Keratinocyte (primary cell): ENCODE data around the gene IGFBP3. TPM values are rescaled to one million over a fixed set of nuclear protein-coding genes. Genes with fewer than 3 reads are reported as not detected.
"Not testable (repeated sequence)": the region's sequence is repeated elsewhere in the genome, so short reads cannot be mapped to it uniquely, and the experiment has no call there.

Experiments used
- DNase-seq: peaks from one replicate; pipeline ENCODE4 v3.0.0-alpha.2; 2011; ENCODE audit warnings: low read depth, missing footprints, low spot score
- FAIRE-seq: peaks from 2 replicates; lab custom pipeline; 2011; peaks lifted over from hg19 to GRCh38; lab: Jason Lieb, UNC
- H2AFZ ChIP-seq: 2 replicates; pipeline ENCODE4 v1.6.0; 2012; ENCODE audit warnings: low read length, control low read depth, inconsistent platforms; ENCODE audit not compliant: control insufficient read depth
- H3K27ac ChIP-seq: 2 replicates; pipeline ENCODE4 v1.5.1; 2011; ENCODE audit warnings: low read length; ENCODE audit not compliant: control insufficient read depth, insufficient read depth
- H3K27me3 ChIP-seq: 3 replicates; pipeline ENCODE4 v1.6.0; 2011; ENCODE audit warnings: low read length; ENCODE audit not compliant: control insufficient read depth, insufficient read depth; ENCODE audit errors: extremely low read depth
- H3K36me3 ChIP-seq, 2 experiments: 2 replicates in 1 of 2; 3 replicates in 1 of 2; pipeline ENCODE4 v1.5.1; 2011; ENCODE audit warnings: low read length in 2 of 2, mild to moderate bottlenecking in 1 of 2; ENCODE audit not compliant: control insufficient read depth in 2 of 2, insufficient read depth in 2 of 2; ENCODE audit errors: extremely low read depth in 1 of 2
- H3K4me1 ChIP-seq: 3 replicates; pipeline ENCODE4 v1.5.1; 2011; ENCODE audit warnings: low read length; ENCODE audit not compliant: control insufficient read depth, insufficient read depth; ENCODE audit errors: extremely low read depth
- H3K4me2 ChIP-seq: 3 replicates; pipeline ENCODE4 v1.6.0; 2011; ENCODE audit warnings: low read depth, low read length; ENCODE audit not compliant: control insufficient read depth, insufficient read depth; ENCODE audit errors: extremely low read depth
- H3K4me3 ChIP-seq, 3 experiments: fragments of 200-600 bp in 1 of 3; sonication (generic) in 1 of 3; 2 replicates in 2 of 3; 3 replicates in 1 of 3; pipeline ENCODE4 v1.5.1; 2011 to 2016; ENCODE audit warnings: low read length in 3 of 3, mild to moderate bottlenecking in 3 of 3, control low read depth in 2 of 3, inconsistent platforms in 1 of 3, low read depth in 1 of 3, mixed read lengths in 1 of 3, mixed run types in 1 of 3, moderate library complexity in 1 of 3; ENCODE audit not compliant: control insufficient read depth in 2 of 3, insufficient read depth in 2 of 3; ENCODE audit errors: extremely low read depth in 1 of 3
- H3K79me2 ChIP-seq: 2 replicates; pipeline ENCODE4 v1.6.0; 2012; ENCODE audit warnings: low read length; ENCODE audit not compliant: control insufficient read depth, insufficient read depth
- H3K9ac ChIP-seq: 3 replicates; pipeline ENCODE4 v1.6.0; 2011; ENCODE audit warnings: low read length; ENCODE audit not compliant: control insufficient read depth, insufficient read depth; ENCODE audit errors: extremely low read depth
- H3K9me1 ChIP-seq: 3 replicates; pipeline ENCODE4 v1.6.0; 2011; ENCODE audit warnings: low read length; ENCODE audit not compliant: control insufficient read depth, insufficient read depth; ENCODE audit errors: extremely low read depth
- H3K9me3 ChIP-seq: 2 replicates; pipeline ENCODE4 v1.5.1; 2012; ENCODE audit warnings: low read depth, low read length; ENCODE audit not compliant: control insufficient read depth
- H4K20me1 ChIP-seq: 3 replicates; pipeline ENCODE4 v1.6.0; 2011; ENCODE audit warnings: low read length; ENCODE audit not compliant: control insufficient read depth, insufficient read depth; ENCODE audit errors: extremely low read depth
- CTCF ChIP-seq, 3 experiments: IDR thresholded peaks in 1 of 3; conservative IDR thresholded peaks in 1 of 3; optimal IDR thresholded peaks in 1 of 3; 2 replicates in 2 of 3; 3 replicates in 1 of 3; pipeline versions ENCODE3 to v1.5.1; 2011; ENCODE audit warnings: low read length in 3 of 3, mild to moderate bottlenecking in 3 of 3, moderate library complexity in 2 of 3, control low read depth in 1 of 3, inconsistent platforms in 1 of 3; ENCODE audit not compliant: insufficient read depth in 2 of 3; ENCODE audit errors: extremely low read depth in 1 of 3
- EZH2 ChIP-seq: IDR thresholded peaks from one replicate; pipeline ENCODE4 v1.6.1; 2012; ENCODE audit warnings: inconsistent platforms, mild to moderate bottlenecking, low read length, moderate library complexity
- dilution Hi-C: fragments of 300-500 bp; cut with MboI; formaldehyde crosslinking; loops from one replicate; pipeline ENCODE4 v1.7.0; 2020; ENCODE audit warnings: low sequenced_read_pairs; ENCODE audit not compliant: extremely low pct_ligation_motif_present
- polyA plus RNA-seq, 5 experiments: library from polyadenylated mRNA; depleted of rRNA in 3 of 5; stranded (reverse) in 3 of 5; stranded (forward) in 1 of 5; unstranded in 1 of 5; fragments of >200 nt; gene quantifications; 1 replicate in 1 of 5; 2 replicates in 3 of 5; 3 replicates in 1 of 5; pipeline versions ENCODE4 v1.2.1 to v1.2.3, GENCODE V29; 2011 to 2012; ENCODE audit warnings: missing spikeins in 2 of 5, low read depth in 1 of 5, low replicate concordance in 1 of 5

The IGFBP3 gene
- polyA plus RNA-seq, 1 donor (not counting 4 experiments of a cell fraction or from before 2014, with no cell fraction given) = 14.0 TPM

GRCh38 chr7:45940939-45941338, 19.9 kb upstream of the IGFBP3 start:
- H3K36me3 ChIP-seq = no peaks in the 10 kb centered on the region
- no peak overlapping the region for H3K9ac ChIP-seq
- H3K27me3 ChIP-seq = peaks cover 3% of the 10 kb centered on the region
- no peaks in the 10 kb centered on the region for H3K79me2 ChIP-seq
- H3K4me1 ChIP-seq = no peaks in the 10 kb centered on the region
- no peak for FAIRE-seq
- dilution Hi-C loops = no loop called here
- DNase-seq = no peak
- no peaks in the 10 kb centered on the region for H3K9me1 ChIP-seq
- no peak for TF ChIP-seq CTCF (optimal IDR thresholded peaks at IDR 0.05 in 1 of 3, IDR thresholded peaks at IDR 0.05 in 1 of 3, conservative IDR thresholded peaks at IDR 0.05 in 1 of 3; ENCODE audit: extremely low read depth in 1 of 3, insufficient read depth in 2 of 3, low read length in 3 of 3)
- TF ChIP-seq EZH2 = no peak
- H3K27ac ChIP-seq = no peak overlapping the region
- no peak overlapping the region for H2AFZ ChIP-seq
- H3K4me3 ChIP-seq = no peak overlapping the region
- H3K4me2 ChIP-seq = no peak overlapping the region
- H4K20me1 ChIP-seq = no peaks in the 10 kb centered on the region
- H3K9me3 ChIP-seq = no peaks in the 10 kb centered on the region

- H3K27ac ChIP-seq, H3K4me3 ChIP-seq: not testable (repeated sequence)
Observed at GRCh38 chr7:45940237-45940781, 19.2 kb upstream of the IGFBP3 start.

GRCh38 chr7:45939574-45939973, 18.5 kb upstream of the IGFBP3 start:
- Histone ChIP-seq H3K36me3 (no peaks in the 10 kb centered on the region), H4K20me1 (no peaks in the 10 kb centered on the region), H3K27me3 (peaks cover 3% of the 10 kb centered on the region), H3K79me2 (no peaks in the 10 kb centered on the region), H3K4me2 (no peak overlapping the region), H2AFZ (no peak overlapping the region), H3K27ac (no peak overlapping the region), H3K4me1 (no peaks in the 10 kb centered on the region), H3K4me3 (no peak overlapping the region), H3K9me3 (no peaks in the 10 kb centered on the region), H3K9ac (no peak overlapping the region), H3K9me1 (no peaks in the 10 kb centered on the region)
- no peak for DNase-seq
- TF ChIP-seq CTCF (optimal IDR thresholded peaks at IDR 0.05 in 1 of 3, IDR thresholded peaks at IDR 0.05 in 1 of 3, conservative IDR thresholded peaks at IDR 0.05 in 1 of 3; ENCODE audit: extremely low read depth in 1 of 3, insufficient read depth in 2 of 3, low read length in 3 of 3) = no peak
- dilution Hi-C loops = no loop called here
- no peak for FAIRE-seq

More at GRCh38 chr7:45940237-45940781, 19.2 kb upstream of the IGFBP3 start:
- H4K20me1 ChIP-seq, H3K9ac ChIP-seq, H3K27me3 ChIP-seq, H3K4me1 ChIP-seq, H3K9me3 ChIP-seq, H3K79me2 ChIP-seq, FAIRE-seq, DNase-seq, dilution Hi-C loops, H2AFZ ChIP-seq, H3K4me2 ChIP-seq, H3K36me3 ChIP-seq, H3K9me1 ChIP-seq: not testable (repeated sequence)
